Stimulated activated CD8-positive, alpha-beta memory T cell treated with anti-CD3 and anti-CD28 coated beads, Interleukin-15, amount 100 ng/mL, for 24 hours (primary cell): ENCODE measurements around the gene NINJ1.

Source experiments
- DNase-seq: peaks from one replicate; pipeline ENCODE4 v3.0.0-alpha.2; 2020; ENCODE audit warnings: low read depth

Gene NINJ1

GRCh38 chr9:93099551-93100275 is 34.3 kb downstream of the NINJ1 start:
- no peak for DNase-seq

- no peak for DNase-seq
Observed at GRCh38 chr9:93098236-93098946, 35.7 kb downstream of the NINJ1 start.

- no peak for DNase-seq
Observed at GRCh38 chr9:93097511-93098201, 36.4 kb downstream of the NINJ1 start.

- no peak for DNase-seq
Observed at GRCh38 chr9:93096811-93097382, 37.2 kb downstream of the NINJ1 start.

- DNase-seq, result no peak
Observed at GRCh38 chr9:93096131-93096802, 37.8 kb downstream of the NINJ1 start, which contains the start of gene CARD19. Gene CARD19, plus strand, starts transcription at chr9:93096217. Its CDS starts 129 bp downstream, at chr9:93096346.

GRCh38 chr9:93095205-93096130 is 38.6 kb downstream of the NINJ1 start:
- DNase-seq, result peak; percentile 100

- no peak for DNase-seq
Observed at GRCh38 chr9:93094658-93095204, 39.3 kb downstream of the NINJ1 start.

GRCh38 chr9:93093877-93094657 is 40.0 kb downstream of the NINJ1 start:
- DNase-seq, result no peak

GRCh38 chr9:93093127-93093876 is 40.7 kb downstream of the NINJ1 start:
- no peak for DNase-seq

GRCh38 chr9:93092251-93092991 is 41.6 kb downstream of the NINJ1 start:
- no peak for DNase-seq

GRCh38 chr9:93091453-93092081 is 42.5 kb downstream of the NINJ1 start:
- DNase-seq, result no peak

GRCh38 chr9:93091056-93091452 is 43.0 kb downstream of the NINJ1 start:
- DNase-seq, result no peak

- DNase-seq, result no peak
Observed at GRCh38 chr9:93090091-93090655, 43.9 kb downstream of the NINJ1 start.

- DNase-seq, result no peak
Observed at GRCh38 chr9:93089481-93089991, 44.5 kb downstream of the NINJ1 start.

GRCh38 chr9:93089024-93089423 is 45.0 kb downstream of the NINJ1 start:
- no peak for DNase-seq

GRCh38 chr9:93088656-93089015 is 45.4 kb downstream of the NINJ1 start:
- no peak for DNase-seq

- no peak for DNase-seq
Observed at GRCh38 chr9:93087971-93088655, 45.9 kb downstream of the NINJ1 start.
